Vagina (tissue), 2 donors: ENCODE data around the gene TNRC6B. TPM values are rescaled to one million over a fixed set of nuclear protein-coding genes. Genes with fewer than 3 reads are reported as not detected.
A peak's percentile ranks its signal among the peaks of the same experiment; 100 is the strongest.
"Not testable (repeated sequence)": the region's sequence is repeated elsewhere in the genome, so short reads cannot be mapped to it uniquely, and the experiment has no call there.

Experiments
- DNase-seq, 2 donors: peaks; one replicate each; pipeline ENCODE4 v3.0.0-alpha.2; 2017; ENCODE audit errors: extremely low spot score in 2 of 2
- H3K27ac ChIP-seq: fragments of 200-600 bp; sonication (generic); one replicate; pipeline ENCODE4 v1.5.1; 2019
- H3K27me3 ChIP-seq: fragments of 200-600 bp; sonication (generic); one replicate; pipeline ENCODE4 v1.5.1; 2019
- H3K36me3 ChIP-seq, 2 donors: fragments of 200-600 bp; sonication (generic); one replicate each; pipeline ENCODE4 v1.5.1; 2017 to 2019
- H3K4me1 ChIP-seq: fragments of 200-600 bp; sonication (generic); one replicate; pipeline ENCODE4 v1.5.1; 2019
- H3K4me3 ChIP-seq, 2 donors: fragments of 200-600 bp; sonication (generic); 1 replicate in 1 of 2; 2 replicates in 1 of 2; pipeline ENCODE4 v1.5.1; 2016 to 2019
- H3K9me3 ChIP-seq: fragments of 200-600 bp; sonication (generic); one replicate; pipeline ENCODE4 v1.5.1; 2019
- CTCF ChIP-seq, 3 experiments: fragments of 450-650 bp in 2 of 3; fragments of 200-600 bp in 1 of 3; sonication (generic) in 1 of 3; IDR thresholded peaks; one replicate each; pipeline ENCODE4 v1.5.1; 2017 to 2019; ENCODE audit warnings: antibody characterized with exemption in 3 of 3, mild to moderate bottlenecking in 2 of 3, moderate library complexity in 2 of 3
- POLR2A ChIP-seq, 2 donors: fragments of 450-650 bp; IDR thresholded peaks; one replicate each; pipeline ENCODE4 v1.6.1; 2017; ENCODE audit warnings: antibody characterized with exemption in 2 of 2, mild to moderate bottlenecking in 2 of 2, moderate library complexity in 2 of 2
- POLR2AphosphoS5 ChIP-seq, 2 donors: sonication (generic); formaldehyde crosslinking; IDR thresholded peaks; one replicate each; pipeline ENCODE4 v1.9.0; 2017; ENCODE audit warnings: antibody characterized with exemption in 2 of 2, mild to moderate bottlenecking in 2 of 2, low read depth in 1 of 2; ENCODE audit not compliant: insufficient read depth in 1 of 2
- intact Hi-C: fragments of 100-400 bp; cut with DNase I; formaldehyde crosslinking; loops from one replicate; pipeline ENCODE4 v1.15.1; 2023
- total RNA-seq: library from RNA; depleted of rRNA; stranded (reverse); fragments of >200 nt; gene quantifications from one replicate; pipeline ENCODE4 v1.2.3, GENCODE V29; 2016

TNRC6B gene
- total RNA-seq, 1 donor from 2014 or later = 32.7 TPM

GRCh38 chr22:40183029-40183581 is 5.4 kb downstream of the TNRC6B start:
- no peak for DNase-seq
- Histone ChIP-seq H3K4me1 (peaks cover 77% of the 10 kb centered on the region), H3K9me3 (no peaks in the 10 kb centered on the region), H3K27me3 (no peaks in the 10 kb centered on the region), H3K36me3 (no peaks in the 10 kb centered on the region), H3K4me3 (no peak overlapping the region), H3K27ac (peak overlapping the region; percentile 10)
- intact Hi-C loops = no loop called here
- no peak for TF ChIP-seq POLR2AphosphoS5 (IDR thresholded peaks at IDR 0.05; ENCODE audit: insufficient read depth in 1 of 2, low read depth in 1 of 2)
- no peak for TF ChIP-seq CTCF (IDR thresholded peaks at IDR 0.05)
- TF ChIP-seq POLR2A (IDR thresholded peaks at IDR 0.05) = no peak

- H3K9me3 ChIP-seq, H3K36me3 ChIP-seq, DNase-seq, intact Hi-C loops, H3K27me3 ChIP-seq, H3K4me3 ChIP-seq: not testable (repeated sequence)
- H3K4me1 ChIP-seq = peaks cover 82% of the 10 kb centered on the region
- peak overlapping the region; percentile 10 for H3K27ac ChIP-seq
Observed at GRCh38 chr22:40183603-40184002, 5.9 kb downstream of the TNRC6B start.

- TF ChIP-seq POLR2AphosphoS5 (IDR thresholded peaks at IDR 0.05; ENCODE audit: insufficient read depth in 1 of 2, low read depth in 1 of 2) (no peak), POLR2A (IDR thresholded peaks at IDR 0.05) (no peak), CTCF (IDR thresholded peaks at IDR 0.05) (no peak)
- Histone ChIP-seq H3K9me3 (no peaks in the 10 kb centered on the region), H3K4me1 (peaks cover 73% of the 10 kb centered on the region)
Observed at GRCh38 chr22:40187389-40187788, 9.7 kb downstream of the TNRC6B start.

GRCh38 chr22:40189997-40190396 is 12.3 kb downstream of the TNRC6B start:
- no peaks in the 10 kb centered on the region for H3K27me3 ChIP-seq
- TF ChIP-seq CTCF (IDR thresholded peaks at IDR 0.05) = no peak
- no peak for TF ChIP-seq POLR2AphosphoS5 (IDR thresholded peaks at IDR 0.05; ENCODE audit: insufficient read depth in 1 of 2, low read depth in 1 of 2)
- no peak for TF ChIP-seq POLR2A (IDR thresholded peaks at IDR 0.05)
- no peaks in the 10 kb centered on the region for H3K9me3 ChIP-seq
- no peak overlapping the region for H3K27ac ChIP-seq
- intact Hi-C loops = no loop called here
- H3K4me3 ChIP-seq = no peak overlapping the region
- DNase-seq = no peak
- peaks cover 73% of the 10 kb centered on the region for H3K4me1 ChIP-seq
- no peaks in the 10 kb centered on the region for H3K36me3 ChIP-seq

More at GRCh38 chr22:40187389-40187788, 9.7 kb downstream of the TNRC6B start:
- intact Hi-C loops = no loop called here
- Histone ChIP-seq H3K4me3 (no peak overlapping the region), H3K36me3 (no peaks in the 10 kb centered on the region), H3K27ac (no peak overlapping the region), H3K27me3 (no peaks in the 10 kb centered on the region)
- DNase-seq = no peak

GRCh38 chr22:40190501-40190900 is 12.8 kb downstream of the TNRC6B start:
- Histone ChIP-seq H3K27ac (no peak overlapping the region), H3K9me3 (no peaks in the 10 kb centered on the region), H3K36me3 (no peaks in the 10 kb centered on the region), H3K4me3 (no peak overlapping the region), H3K27me3 (no peaks in the 10 kb centered on the region), H3K4me1 (peaks cover 73% of the 10 kb centered on the region)
- DNase-seq = no peak
- TF ChIP-seq POLR2AphosphoS5 (IDR thresholded peaks at IDR 0.05; ENCODE audit: insufficient read depth in 1 of 2, low read depth in 1 of 2) = no peak
- TF ChIP-seq CTCF (IDR thresholded peaks at IDR 0.05) = no peak
- no peak for TF ChIP-seq POLR2A (IDR thresholded peaks at IDR 0.05)
- intact Hi-C loops = no loop called here
